ENCODE data around the gene C6orf136.

- TF ChIP-seq CTCF (IDR thresholded peaks at IDR 0.05) (no peak), POLR2A (IDR thresholded peaks at IDR 0.05) (no peak)
These were observed 43.1 kb downstream of the C6orf136 start for GRCh38 chr6:30689985-30690384.

Data from stomach (tissue), 4 donors.